CD14-positive monocyte (primary cell): ENCODE measurements around the gene OR51B4. TPM values are rescaled to one million over a fixed set of nuclear protein-coding genes. Genes with fewer than 3 reads are reported as not detected.

ENCODE experiments used
- DNase-seq, 3 donors: peaks; one replicate each; pipeline ENCODE4 v3.0.0-alpha.2; 2011 to 2022
- H2AFZ ChIP-seq: 2 replicates; pipeline ENCODE4 v1.6.0; 2012; ENCODE audit warnings: mild to moderate bottlenecking, low read depth, low read length, inconsistent platforms; ENCODE audit not compliant: insufficient read depth, poor library complexity, severe bottlenecking
- H3K27ac ChIP-seq, 2 donors: 1 replicate in 1 of 2; 2 replicates in 1 of 2; pipeline ENCODE4 v1.5.1; 2012 to 2013; ENCODE audit warnings: low read length in 2 of 2, control low read depth in 1 of 2, inconsistent platforms in 1 of 2, low read depth in 1 of 2, mild to moderate bottlenecking in 1 of 2
- H3K27me3 ChIP-seq, 2 donors: one replicate each; pipeline versions ENCODE4 v1.6.0 to v1.6.1; 2011 to 2013; ENCODE audit warnings: low read length in 2 of 2; ENCODE audit not compliant: control insufficient read depth in 2 of 2, insufficient read depth in 2 of 2
- H3K36me3 ChIP-seq, 2 donors: replicated peaks in 1 of 2; 1 replicate in 1 of 2; 2 replicates in 1 of 2; pipeline versions ENCODE4 v1.5.1 to v1.6.1; 2012 to 2013; ENCODE audit warnings: low read length in 2 of 2, control low read depth in 1 of 2, inconsistent platforms in 1 of 2, mild to moderate bottlenecking in 1 of 2; ENCODE audit not compliant: insufficient read depth in 2 of 2, control insufficient read depth in 1 of 2
- H3K4me1 ChIP-seq, 2 donors: 1 replicate in 1 of 2; 2 replicates in 1 of 2; pipeline versions ENCODE4 v1.5.1 to v1.6.1; 2012 to 2013; ENCODE audit warnings: low read length in 2 of 2, control low read depth in 1 of 2, inconsistent platforms in 1 of 2, mild to moderate bottlenecking in 1 of 2, moderate library complexity in 1 of 2; ENCODE audit not compliant: insufficient read depth in 2 of 2, control insufficient read depth in 1 of 2
- H3K4me2 ChIP-seq: replicated peaks from 2 replicates; pipeline ENCODE3; 2012; ENCODE audit warnings: low read length, moderate library complexity, mild to moderate bottlenecking; ENCODE audit not compliant: poor library complexity, severe bottlenecking; ENCODE audit errors: extremely low read depth
- H3K4me3 ChIP-seq, 3 experiments: fragments of 200-600 bp in 1 of 3; sonication (generic) in 1 of 3; replicated peaks in 1 of 3; 1 replicate in 2 of 3; 2 replicates in 1 of 3; pipeline ENCODE4 v1.5.1; 2011 to 2013; ENCODE audit warnings: low read length in 3 of 3, mild to moderate bottlenecking in 3 of 3, control low read depth in 2 of 3, low read depth in 2 of 3, inconsistent platforms in 1 of 3, moderate library complexity in 1 of 3
- H3K79me2 ChIP-seq: 2 replicates; pipeline ENCODE4 v1.6.0; 2012; ENCODE audit warnings: mild to moderate bottlenecking, control low read depth, inconsistent platforms, low read length, moderate library complexity; ENCODE audit not compliant: insufficient read depth
- H3K9ac ChIP-seq: 2 replicates; pipeline ENCODE4 v1.6.0; 2017; ENCODE audit warnings: low read length, mild to moderate bottlenecking; ENCODE audit not compliant: insufficient read depth, poor library complexity, severe bottlenecking
- H3K9me3 ChIP-seq, 2 donors: replicated peaks in 1 of 2; 1 replicate in 1 of 2; 2 replicates in 1 of 2; pipeline versions ENCODE4 v1.5.1 to v1.6.1; 2012 to 2013; ENCODE audit warnings: low read length in 2 of 2, control low read depth in 1 of 2; ENCODE audit not compliant: control insufficient read depth in 1 of 2, insufficient read depth in 1 of 2
- H4K20me1 ChIP-seq: 2 replicates; pipeline ENCODE4 v1.6.0; 2012; ENCODE audit warnings: mild to moderate bottlenecking, low read length, control low read depth, moderate library complexity; ENCODE audit not compliant: insufficient read depth
- H3K27ac Mint-ChIP-seq, 7 donors: one replicate each; pipeline ENCODE4 v1.8.0; 2020; ENCODE audit warnings: mild to moderate bottlenecking in 7 of 7, mixed read lengths in 7 of 7, moderate library complexity in 6 of 7, inconsistent platforms in 2 of 7
- H3K27me3 Mint-ChIP-seq, 3 donors: one replicate each; pipeline ENCODE4 v1.8.0; 2021 to 2022; ENCODE audit warnings: low read depth in 3 of 3, mild to moderate bottlenecking in 3 of 3, mixed read lengths in 3 of 3, moderate library complexity in 3 of 3, inconsistent platforms in 1 of 3
- H3K36me3 Mint-ChIP-seq, 2 donors: one replicate each; pipeline ENCODE4 v1.8.0; 2020; ENCODE audit warnings: mixed read lengths in 2 of 2, inconsistent platforms in 1 of 2, mild to moderate bottlenecking in 1 of 2
- H3K4me1 Mint-ChIP-seq: one replicate; pipeline ENCODE4 v1.8.0; 2020; ENCODE audit warnings: mild to moderate bottlenecking, mixed read lengths
- H3K4me3 Mint-ChIP-seq, 2 donors: one replicate each; pipeline ENCODE4 v1.8.0; 2020; ENCODE audit warnings: mild to moderate bottlenecking in 2 of 2, mixed read lengths in 2 of 2, moderate library complexity in 1 of 2
- H3K9me3 Mint-ChIP-seq, 7 donors: one replicate each; pipeline ENCODE4 v1.8.0; 2020 to 2022; ENCODE audit warnings: mixed read lengths in 7 of 7, mild to moderate bottlenecking in 6 of 7, moderate library complexity in 6 of 7, inconsistent platforms in 2 of 7
- CTCF ChIP-seq: fragments of 200-600 bp; IDR thresholded peaks from one replicate; pipeline ENCODE4 v1.8.0; 2022; ENCODE audit warnings: antibody characterized with exemption, mild to moderate bottlenecking
- WGBS: methylation state at CpG from one replicate; pipeline ENCODE4 v1.1.5; 2013; ENCODE audit warnings: missing lambda C conversion rate; ENCODE audit not compliant: insufficient coverage; 5-methylcytosine and 5-hydroxymethylcytosine counted together
- intact Hi-C, 2 donors: fragments of 100-400 bp; cut with micrococcal nuclease; formaldehyde crosslinking; loops; one replicate each; pipeline versions ENCODE4 v1.15.0 to v1.15.1; 2023
- polyA plus RNA-seq, 3 donors: library from polyadenylated mRNA; depleted of rRNA in 1 of 3; unstranded in 2 of 3; stranded (reverse) in 1 of 3; fragments of 300-500 nt in 2 of 3; fragments of >200 nt in 1 of 3; fragmentation: Illumina TruSeq in 2 of 3; gene quantifications; 1 replicate in 2 of 3; 2 replicates in 1 of 3; pipeline ENCODE4 v1.2.3, GENCODE V29; 2012 to 2021

The OR51B4 gene
- polyA plus RNA-seq, 3 donors, result not detected

- TF ChIP-seq CTCF, result no peak
- no peaks in the 10 kb centered on the region for H3K27me3 Mint-ChIP-seq
- H3K4me1 ChIP-seq, result no peaks in the 10 kb centered on the region
- H3K4me3 ChIP-seq, result no peak overlapping the region
- H3K4me2 ChIP-seq, result no peak overlapping the region
- H3K36me3 ChIP-seq, result no peaks in the 10 kb centered on the region
- no peak overlapping the region for H3K4me3 Mint-ChIP-seq
- H3K9me3 Mint-ChIP-seq, result peaks cover 0 to 6% (median 2%) of the 10 kb centered on the region in 7 donors
- no peak overlapping the region for H3K27ac ChIP-seq
- H3K9me3 ChIP-seq, result no peaks in the 10 kb centered on the region
- no peaks in the 10 kb centered on the region for H3K4me1 Mint-ChIP-seq
- no peaks in the 10 kb centered on the region for H3K36me3 Mint-ChIP-seq
- no peaks in the 10 kb centered on the region for H3K27me3 ChIP-seq
- intact Hi-C loops, result no loop called here
- H2AFZ ChIP-seq, result no peak overlapping the region
- 100% methylated on average over 2 of the region's 2 CpGs for WGBS
- H3K79me2 ChIP-seq, result no peaks in the 10 kb centered on the region
- no peak overlapping the region for H3K9ac ChIP-seq
- no peaks in the 10 kb centered on the region for H4K20me1 ChIP-seq
- no peak overlapping the region for H3K27ac Mint-ChIP-seq
- no peak for DNase-seq
These were observed 34.6 kb downstream of the OR51B4 start for GRCh38 chr11:5267033-5267563.

DNA sequence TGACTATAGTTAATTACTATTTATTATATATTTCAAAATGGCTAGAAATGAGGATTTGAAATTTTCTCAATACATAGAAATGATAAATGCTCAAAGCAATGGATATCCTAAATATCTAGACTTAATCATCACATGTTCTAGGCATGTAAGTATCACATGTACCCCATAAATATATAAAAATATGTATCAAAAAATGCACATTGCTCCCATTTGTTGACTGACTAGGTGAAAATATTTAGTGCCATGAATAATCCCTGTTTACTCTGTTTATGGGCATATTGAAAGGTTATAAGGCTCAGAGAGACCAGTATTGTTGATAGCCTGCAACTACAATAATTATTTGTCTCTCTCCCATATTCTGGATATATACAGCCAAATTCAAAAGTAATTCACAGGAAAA, 35.1 kb downstream of the OR51B4 start:
- Mint-ChIP-seq H3K4me1 (no peaks in the 10 kb centered on the region), H3K27ac (no peak overlapping the region), H3K9me3 (peaks cover 0 to 7% (median 2%) of the 10 kb centered on the region in 7 donors), H3K36me3 (no peaks in the 10 kb centered on the region), H3K4me3 (no peak overlapping the region), H3K27me3 (no peaks in the 10 kb centered on the region)
- no peak overlapping the region for H3K27ac ChIP-seq
- TF ChIP-seq CTCF, result no peak
- H3K9me3 ChIP-seq, result no peaks in the 10 kb centered on the region
- H3K79me2 ChIP-seq, result no peaks in the 10 kb centered on the region
- no peaks in the 10 kb centered on the region for H4K20me1 ChIP-seq
- no peaks in the 10 kb centered on the region for H3K4me1 ChIP-seq
- no peak for DNase-seq
- H3K4me3 ChIP-seq, result no peak overlapping the region
- H3K27me3 ChIP-seq, result no peaks in the 10 kb centered on the region
- no peak overlapping the region for H2AFZ ChIP-seq
- H3K36me3 ChIP-seq, result no peaks in the 10 kb centered on the region
- no peak overlapping the region for H3K9ac ChIP-seq
- no peak overlapping the region for H3K4me2 ChIP-seq
- intact Hi-C loops, result no loop called here
